ENCODE results near the gene DKKL1.

The DKKL1 gene

GRCh38 chr19:49393881-49394280, 30.2 kb downstream of the DKKL1 start:
- no peak overlapping the region for H3K4me3 ChIP-seq (ENCODE audit: low read depth, low read length)
- no peak for DNase-seq (ENCODE audit: low read depth)
- TF ChIP-seq, protein P1, sequence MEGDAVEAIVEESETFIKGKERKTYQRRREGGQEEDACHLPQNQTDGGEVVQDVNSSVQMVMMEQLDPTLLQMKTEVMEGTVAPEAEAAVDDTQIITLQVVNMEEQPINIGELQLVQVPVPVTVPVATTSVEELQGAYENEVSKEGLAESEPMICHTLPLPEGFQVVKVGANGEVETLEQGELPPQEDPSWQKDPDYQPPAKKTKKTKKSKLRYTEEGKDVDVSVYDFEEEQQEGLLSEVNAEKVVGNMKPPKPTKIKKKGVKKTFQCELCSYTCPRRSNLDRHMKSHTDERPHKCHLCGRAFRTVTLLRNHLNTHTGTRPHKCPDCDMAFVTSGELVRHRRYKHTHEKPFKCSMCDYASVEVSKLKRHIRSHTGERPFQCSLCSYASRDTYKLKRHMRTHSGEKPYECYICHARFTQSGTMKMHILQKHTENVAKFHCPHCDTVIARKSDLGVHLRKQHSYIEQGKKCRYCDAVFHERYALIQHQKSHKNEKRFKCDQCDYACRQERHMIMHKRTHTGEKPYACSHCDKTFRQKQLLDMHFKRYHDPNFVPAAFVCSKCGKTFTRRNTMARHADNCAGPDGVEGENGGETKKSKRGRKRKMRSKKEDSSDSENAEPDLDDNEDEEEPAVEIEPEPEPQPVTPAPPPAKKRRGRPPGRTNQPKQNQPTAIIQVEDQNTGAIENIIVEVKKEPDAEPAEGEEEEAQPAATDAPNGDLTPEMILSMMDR (conservative IDR thresholded peaks at IDR 0.05; ENCODE audit: low read depth, low read length), result no peak

GRCh38 chr19:49395581-49396407, 32.1 kb downstream of the DKKL1 start:
- H3K4me3 ChIP-seq (ENCODE audit: low read depth, low read length), result no peak overlapping the region
- DNase-seq (ENCODE audit: low read depth), result no peak
- TF ChIP-seq, protein P1 (conservative IDR thresholded peaks at IDR 0.05; ENCODE audit: low read depth, low read length), result no peak

DNA sequence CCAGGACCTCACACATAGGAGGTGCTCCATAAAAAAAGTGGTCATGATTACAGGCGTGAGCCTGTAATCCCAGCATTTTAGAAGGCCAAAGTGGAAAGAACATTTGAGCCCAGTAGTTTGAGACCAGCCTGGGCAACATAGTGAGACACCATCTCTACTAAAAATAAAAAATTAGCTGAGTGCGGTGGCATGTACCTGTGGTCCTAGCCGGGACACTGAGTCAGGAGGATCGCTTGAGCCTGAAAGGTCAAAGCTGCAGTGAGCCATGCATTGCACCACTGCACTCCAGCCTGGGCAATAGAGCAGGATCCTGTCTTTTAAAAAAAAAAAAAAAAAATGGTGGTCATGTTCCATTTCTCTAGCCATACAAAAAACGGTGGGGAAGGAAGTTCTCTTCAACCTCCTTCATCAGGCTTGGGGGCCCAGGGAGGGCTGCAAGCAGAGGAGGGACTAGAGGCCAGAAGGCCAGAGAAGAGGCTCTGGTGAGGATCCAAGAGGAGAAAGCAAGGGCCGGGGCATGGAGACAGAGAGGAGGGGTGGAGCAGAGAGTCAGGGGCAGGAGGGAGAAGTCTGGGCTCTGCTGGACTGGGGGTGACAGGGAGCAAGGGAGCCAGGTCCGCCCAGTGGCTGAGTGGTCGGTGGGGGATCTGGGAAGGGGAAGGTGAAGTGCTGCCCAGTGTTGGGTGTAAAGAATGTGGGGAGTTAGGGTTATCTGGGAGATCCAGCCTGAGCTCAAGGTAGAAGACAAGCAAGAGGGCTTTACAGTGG, 33.2 kb downstream of the DKKL1 start:
- TF ChIP-seq, protein P1 (conservative IDR thresholded peaks at IDR 0.05; ENCODE audit: low read depth, low read length), result no peak
- no peak for DNase-seq (ENCODE audit: low read depth)
- H3K4me3 ChIP-seq (ENCODE audit: low read depth, low read length), result no peak overlapping the region

- no peak for DNase-seq (ENCODE audit: low read depth)
- H3K4me3 ChIP-seq (ENCODE audit: low read depth, low read length), result no peak overlapping the region
- TF ChIP-seq, protein P1 (conservative IDR thresholded peaks at IDR 0.05; ENCODE audit: low read depth, low read length), result no peak
Measured at GRCh38 chr19:49398001-49398615, 34.4 kb downstream of the DKKL1 start.

- no peak for DNase-seq (ENCODE audit: low read depth)
- no peak overlapping the region for H3K4me3 ChIP-seq (ENCODE audit: low read depth, low read length)
- TF ChIP-seq, protein P1 (conservative IDR thresholded peaks at IDR 0.05; ENCODE audit: low read depth, low read length), result no peak
Measured at GRCh38 chr19:49398931-49399330, 35.3 kb downstream of the DKKL1 start.

GRCh38 chr19:49400029-49400428, 36.4 kb downstream of the DKKL1 start:
- H3K4me3 ChIP-seq (ENCODE audit: low read depth, low read length), result no peak overlapping the region
- TF ChIP-seq, protein P1 (conservative IDR thresholded peaks at IDR 0.05; ENCODE audit: low read depth, low read length), result no peak
- DNase-seq (ENCODE audit: low read depth), result no peak
